ENCODE results near the gene SMURF1.
A peak's percentile ranks its signal among the peaks of the same experiment; 100 is the strongest.
"Not testable (repeated sequence)": the region's sequence is repeated elsewhere in the genome, so short reads cannot be mapped to it uniquely, and the experiment has no call there.

SMURF1 gene

DNA sequence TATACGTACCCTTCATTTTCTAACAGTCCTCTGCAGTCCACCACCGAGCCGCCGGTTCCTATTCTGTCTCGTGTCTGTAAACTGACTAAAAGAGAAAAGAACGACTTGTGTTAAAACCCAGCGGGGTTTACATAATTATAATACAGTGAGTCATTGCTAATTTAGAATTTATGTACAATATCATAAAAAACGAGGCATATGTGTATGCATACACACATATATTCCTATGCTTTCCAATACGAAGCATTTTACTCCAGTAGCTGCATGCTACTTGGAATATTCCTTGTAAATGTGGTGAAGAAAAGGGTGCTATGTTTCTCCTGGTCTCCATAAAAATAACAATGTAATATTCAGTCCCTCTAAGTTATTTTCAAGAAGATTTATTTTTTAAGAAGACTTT, 89.1 kb downstream of the SMURF1 start:
- DNase-seq (ENCODE audit: low spot score), result no peak

DNA sequence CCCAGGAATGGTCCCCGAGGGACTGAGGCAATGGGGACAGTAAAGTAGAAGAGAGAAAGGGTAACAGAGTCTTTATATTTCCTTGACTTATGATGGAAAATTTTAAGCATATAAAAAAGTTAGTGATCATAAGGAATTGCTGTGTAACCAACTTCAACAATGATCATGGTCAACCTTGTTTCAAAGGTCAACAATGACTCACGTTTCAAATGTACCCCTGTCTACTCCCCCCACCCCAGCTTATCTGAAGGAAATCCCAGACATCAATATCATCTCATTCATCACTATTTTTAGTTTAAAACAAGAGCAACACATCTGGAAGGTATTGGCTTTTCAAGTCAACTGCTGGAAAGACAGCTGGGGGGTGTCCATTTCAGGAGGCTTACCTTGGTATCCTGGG, 92.9 kb downstream of the SMURF1 start:
- no peak for DNase-seq (ENCODE audit: low spot score)

DNA sequence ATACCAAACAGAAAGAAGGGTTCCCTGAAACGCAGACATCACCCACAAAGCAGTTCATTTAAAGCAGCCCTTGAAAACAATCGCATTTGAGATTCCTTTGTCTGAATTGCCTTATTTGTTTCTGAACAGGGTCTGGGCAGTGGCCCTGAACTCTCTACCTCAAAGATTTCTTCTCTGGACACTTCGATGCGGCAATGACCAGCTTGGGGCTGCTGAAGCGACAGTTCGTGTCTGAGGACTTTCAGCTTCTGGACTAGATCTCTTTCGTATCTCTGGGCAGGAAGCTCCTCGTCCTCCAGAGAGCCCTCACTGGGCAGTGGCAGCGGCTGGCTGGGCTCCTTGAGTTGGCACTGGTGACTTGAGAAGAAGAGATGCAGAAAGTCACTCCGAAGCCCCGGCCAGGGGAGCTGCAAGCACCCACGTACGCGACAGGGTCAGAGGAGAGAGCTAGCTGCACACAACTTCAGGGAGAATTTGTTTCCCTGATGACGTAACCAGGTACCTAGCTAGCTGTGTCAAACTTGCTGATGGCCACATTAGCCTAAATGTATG, 96.3 kb downstream of the SMURF1 start:
- DNase-seq (ENCODE audit: low spot score), result no peak

DNA sequence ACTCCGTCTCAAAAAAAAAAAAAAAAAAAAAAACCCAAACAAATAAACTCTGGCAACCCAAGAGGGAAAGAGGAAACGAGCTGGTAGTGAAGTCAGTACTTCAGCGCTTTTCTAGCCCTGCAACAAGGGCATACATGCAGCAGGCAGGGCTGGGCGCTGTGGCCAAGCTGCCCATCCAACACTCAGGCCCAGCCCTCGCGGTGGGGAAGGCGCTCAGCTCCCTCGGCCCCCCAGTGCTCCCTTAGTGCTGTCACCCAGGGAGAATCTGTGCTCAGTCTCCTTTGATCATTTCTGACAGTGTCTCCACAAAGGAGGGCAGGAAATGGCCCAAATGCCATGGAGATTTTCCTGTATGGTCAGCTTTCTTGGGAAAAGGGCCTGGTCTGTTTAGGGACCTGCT, 97.2 kb downstream of the SMURF1 start:
- DNase-seq (ENCODE audit: low spot score), result no peak

DNA sequence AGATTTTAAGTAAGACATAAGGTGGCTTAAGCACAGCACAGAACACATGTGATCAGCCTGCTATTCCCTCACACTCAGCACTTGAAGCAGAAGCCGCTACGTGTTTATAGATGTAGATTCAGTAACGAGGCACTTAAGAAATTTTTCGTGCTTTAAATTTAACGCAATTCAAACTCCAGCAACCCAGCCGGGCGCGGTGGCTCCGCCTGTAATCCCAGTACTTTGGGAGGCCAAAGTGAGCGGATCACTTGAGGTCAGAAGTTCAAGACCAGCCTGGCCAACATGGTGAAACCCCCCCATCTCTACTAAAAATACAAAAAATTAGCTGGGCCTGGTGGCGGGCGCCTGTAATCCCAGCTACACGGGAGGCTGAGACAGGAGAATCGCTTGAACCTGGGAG, 97.6 kb downstream of the SMURF1 start:
- not testable (repeated sequence) for DNase-seq (ENCODE audit: low spot score)

DNA sequence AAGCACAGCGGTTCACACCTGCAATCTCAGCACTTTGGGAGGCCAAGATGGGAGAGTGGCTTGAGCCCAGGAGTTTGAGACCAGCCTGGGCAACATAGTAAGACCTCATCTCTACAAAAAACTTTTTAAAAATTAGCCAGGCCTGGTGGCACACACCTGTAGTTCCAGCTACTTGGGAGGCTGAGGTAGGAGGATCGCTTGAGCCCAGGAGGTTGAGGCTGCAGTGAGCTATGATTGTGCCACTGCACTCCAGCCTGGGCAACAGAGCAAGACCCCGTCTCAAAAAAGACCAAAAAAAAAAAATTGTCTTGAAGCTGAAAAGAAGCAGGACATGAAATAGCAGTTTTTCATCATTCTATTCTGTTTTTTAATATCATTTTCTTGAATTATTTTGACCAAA, 99.0 kb downstream of the SMURF1 start:
- DNase-seq (ENCODE audit: low spot score), result not testable (repeated sequence)

DNA sequence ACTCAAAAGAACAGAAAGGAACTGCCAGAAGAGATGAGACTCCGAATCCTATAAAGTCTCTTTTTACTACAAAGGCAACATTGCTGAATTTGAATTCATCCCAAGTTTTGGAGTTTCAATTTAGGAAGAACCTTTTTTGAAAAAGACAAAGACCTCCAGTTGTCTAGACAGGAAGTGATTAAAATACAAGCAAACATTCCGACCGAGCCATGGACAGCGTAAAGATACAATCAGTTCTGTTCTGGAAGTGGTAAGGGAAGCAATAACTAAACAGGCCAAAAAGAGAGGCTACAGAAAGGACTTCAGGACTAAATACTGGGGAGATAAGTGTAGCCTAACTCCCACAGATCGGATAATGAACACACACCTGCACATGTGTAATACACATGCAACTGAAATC, 101.0 kb downstream of the SMURF1 start:
- DNase-seq (ENCODE audit: low spot score), result no peak

DNA sequence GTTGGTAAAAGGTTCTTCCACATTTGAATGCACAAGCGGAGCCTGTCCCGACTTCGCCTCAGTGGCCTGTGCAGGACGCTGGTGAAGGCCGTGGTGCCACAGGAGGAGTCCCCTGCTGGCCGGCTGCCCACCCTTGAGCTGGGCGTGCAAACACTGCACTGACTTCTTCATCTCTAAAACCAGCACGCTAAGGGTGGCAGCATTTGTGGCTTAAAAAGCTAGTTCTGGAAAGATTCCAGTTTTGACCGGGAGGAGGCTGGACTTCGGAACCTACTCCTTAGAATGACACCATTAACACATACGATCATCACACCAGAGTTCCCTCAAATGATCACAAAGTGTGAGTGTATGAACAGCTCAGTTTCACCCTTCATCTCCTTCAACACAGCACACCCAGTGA, 102.4 kb downstream of the SMURF1 start:
- no peak for DNase-seq (ENCODE audit: low spot score)

DNA sequence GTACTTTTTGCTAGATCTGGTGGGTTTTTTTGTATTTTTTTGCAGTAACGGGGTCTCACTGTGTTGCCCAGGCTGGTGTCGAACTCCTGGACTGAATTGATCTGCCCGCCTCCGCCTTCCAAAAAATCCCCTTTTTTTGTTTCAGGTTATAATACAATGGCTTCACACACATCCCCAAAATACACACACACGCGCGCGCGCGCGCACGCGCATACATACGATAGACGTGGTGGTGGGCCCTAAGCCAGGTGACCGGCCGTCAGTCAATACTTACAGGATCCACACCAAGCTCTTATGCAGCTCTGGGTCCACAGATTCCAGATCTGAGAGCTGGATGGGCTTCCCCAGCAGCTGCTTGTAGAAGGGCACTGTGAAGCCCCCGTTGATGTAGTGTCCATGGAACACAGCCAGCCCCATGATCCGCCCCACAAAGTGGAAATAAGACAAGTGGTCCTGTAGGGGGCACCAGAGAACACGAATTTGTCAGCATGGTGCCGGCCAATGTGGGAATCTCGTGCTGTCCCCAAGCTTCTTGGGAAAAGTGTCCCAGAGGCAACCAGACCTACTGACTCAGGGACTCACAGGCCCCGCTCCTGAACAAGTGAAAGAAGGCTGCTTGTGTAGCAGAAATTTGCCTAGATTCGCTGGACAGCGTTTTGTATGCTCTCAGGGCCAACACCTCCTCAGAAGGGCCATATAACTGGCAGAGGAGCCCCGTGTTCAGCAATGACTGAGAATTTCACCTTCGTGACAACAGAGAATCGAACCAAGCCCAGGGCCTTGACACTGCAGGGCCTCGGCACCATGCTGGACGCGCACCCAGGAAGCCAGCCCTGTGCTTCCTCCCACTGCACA, 103.6 kb downstream of the SMURF1 start:
- peak; percentile 50 for DNase-seq (ENCODE audit: low spot score)

DNA sequence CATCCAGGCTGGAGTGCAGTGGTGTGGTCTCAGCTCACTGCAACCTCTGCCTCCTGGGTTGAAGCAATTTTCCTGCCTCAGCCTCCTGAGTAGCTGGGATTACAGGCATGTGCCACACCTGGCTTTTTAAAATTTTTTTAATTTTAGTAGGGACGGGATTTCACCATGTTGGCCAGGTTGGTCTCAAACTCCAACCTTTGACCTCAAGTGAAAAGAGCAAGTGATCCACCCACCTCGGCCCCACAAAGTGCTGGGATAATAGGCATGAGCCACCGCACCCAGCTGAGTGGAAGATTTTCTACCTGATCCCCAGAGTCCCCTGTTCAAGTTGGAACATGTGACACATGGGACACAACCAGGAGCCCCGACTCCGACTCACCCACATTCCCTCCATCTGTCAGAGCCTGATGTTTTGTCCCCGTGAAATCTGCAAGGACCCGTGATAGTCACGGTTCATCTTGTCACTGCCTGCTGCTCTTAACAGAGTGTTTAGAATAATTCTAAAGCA, 104.5 kb downstream of the SMURF1 start:
- no peak for DNase-seq (ENCODE audit: low spot score)

DNA sequence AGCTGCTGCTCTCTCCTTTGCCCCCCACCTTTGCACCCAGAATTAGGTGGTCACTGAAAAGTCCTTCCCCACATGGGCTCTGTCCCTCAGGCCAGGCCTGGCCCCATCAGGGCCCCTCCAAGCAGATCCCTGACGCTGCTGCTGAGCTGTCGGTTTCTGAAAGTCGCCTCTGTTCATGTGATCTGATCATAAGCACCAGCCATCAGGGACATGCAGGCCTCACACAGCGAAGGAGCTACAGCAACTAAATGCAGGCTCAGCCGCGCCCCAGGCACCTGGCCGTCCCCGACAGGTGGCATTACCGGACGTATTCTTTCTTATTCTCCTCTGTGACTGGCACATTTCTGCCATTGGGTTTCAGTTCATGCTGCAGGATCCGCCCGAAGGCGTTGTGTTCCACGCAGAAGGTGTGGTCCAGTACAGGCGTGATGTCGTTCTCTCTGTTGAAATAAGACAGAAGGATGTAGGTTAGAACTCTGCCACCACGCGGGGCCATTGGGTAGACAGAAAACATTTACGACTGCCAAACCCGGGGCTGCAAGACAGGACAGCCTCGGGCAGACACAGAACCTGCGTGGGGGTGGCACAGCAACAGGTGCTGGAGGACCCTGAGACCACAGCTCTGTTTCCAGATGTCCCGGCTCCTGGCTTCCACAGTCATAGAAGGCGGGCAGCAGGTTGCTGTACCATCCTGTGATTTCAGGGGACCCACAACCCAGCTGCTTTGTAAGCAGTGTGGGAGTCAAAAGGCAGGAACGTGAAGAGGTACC, 105.6 kb downstream of the SMURF1 start:
- no peak for DNase-seq (ENCODE audit: low spot score)

DNA sequence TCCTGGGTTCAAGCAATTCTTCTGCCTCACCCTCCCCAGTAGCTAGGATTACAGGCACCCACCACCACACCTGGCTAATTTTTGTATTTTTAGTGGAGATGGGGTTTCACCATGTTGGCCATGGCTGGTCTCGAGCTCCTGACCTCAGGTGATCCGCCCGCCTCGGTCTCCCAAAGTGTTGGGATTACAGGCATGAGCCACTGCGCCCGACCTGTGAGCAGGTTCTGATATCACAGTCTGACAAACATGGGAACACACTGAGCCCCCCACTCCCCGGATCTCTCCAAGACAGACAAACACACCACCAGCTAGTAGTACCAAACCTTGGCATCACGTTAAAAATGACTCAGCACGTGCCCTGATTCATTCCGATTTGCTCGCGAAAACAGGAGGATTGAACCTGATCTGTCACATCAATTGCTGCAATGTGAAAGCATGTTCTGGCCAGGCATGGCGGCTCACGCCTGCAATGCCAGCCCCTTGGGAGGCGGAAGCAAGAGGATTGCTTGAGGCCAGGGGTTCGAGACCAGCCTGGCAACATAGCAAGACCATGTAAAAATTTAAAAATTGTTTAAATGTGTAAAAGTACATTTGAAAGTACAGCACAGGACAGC, 106.5 kb downstream of the SMURF1 start:
- no peak for DNase-seq (ENCODE audit: low spot score)

DNA sequence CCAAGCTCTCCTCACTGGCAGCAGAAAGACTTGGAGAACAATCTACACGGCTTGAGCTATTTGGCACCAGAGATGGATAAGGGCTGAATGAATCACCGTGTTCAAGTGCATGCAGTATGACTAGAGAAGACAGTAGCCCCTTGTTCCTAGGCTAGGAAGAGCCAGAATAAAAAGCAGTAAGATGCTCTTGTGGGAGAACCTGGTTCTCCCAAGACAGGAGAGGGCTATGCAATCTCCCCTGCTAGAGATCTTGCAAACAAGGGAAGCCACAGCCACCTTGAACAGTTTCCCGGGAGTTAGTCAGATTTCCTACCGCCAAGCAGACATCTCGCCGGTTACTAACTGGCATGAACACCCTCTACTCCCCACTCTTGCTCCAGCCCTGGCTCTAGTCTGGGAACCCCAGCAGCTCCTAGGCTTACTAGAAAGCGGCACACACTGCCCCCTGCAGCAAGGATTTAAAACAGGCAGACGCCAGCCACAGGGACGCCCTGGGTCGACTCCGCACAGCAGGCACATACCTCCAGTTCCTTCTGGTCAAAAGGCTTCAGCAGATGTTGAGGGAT, 107.3 kb downstream of the SMURF1 start:
- no peak for DNase-seq (ENCODE audit: low spot score)

DNA sequence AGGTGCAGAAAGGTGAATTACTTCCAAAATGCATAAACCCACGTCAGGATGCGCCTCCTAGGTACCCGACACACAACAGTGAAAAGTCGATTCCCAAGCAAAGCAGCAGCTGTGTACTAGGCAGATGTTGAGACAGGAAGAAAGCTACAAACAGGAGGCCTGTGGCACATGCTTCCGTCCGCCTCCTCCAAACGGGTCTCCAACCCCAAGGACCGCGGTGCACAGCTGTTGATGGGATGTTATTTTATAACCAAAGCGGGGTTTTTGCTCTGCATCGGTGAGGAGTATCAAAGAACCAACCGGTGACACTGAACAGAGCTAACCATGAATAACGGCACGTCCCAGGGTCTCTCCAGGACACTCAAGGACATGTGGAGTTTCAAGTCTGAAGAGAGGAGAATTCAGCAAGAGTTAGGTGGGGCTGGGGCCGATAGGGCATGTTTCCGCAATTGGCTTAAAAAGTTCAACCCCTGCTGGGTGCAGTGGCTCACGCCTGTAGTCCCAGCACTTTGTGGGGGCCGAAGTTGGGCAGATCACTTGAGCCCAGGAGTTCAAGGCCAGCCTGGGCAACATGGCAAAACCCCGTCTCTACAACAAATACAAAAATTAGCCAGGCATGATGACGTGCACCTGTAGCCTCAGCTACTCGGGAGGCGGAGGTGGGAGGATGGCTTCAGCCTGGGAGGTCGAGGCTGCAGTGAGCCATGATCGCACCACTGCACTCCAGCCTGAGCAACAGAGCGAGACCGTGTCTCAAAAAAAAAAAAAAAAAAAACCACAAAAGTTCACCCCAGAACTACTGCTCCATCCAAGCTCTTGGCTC, 108.0 kb downstream of the SMURF1 start:
- no peak for DNase-seq (ENCODE audit: low spot score)

DNA sequence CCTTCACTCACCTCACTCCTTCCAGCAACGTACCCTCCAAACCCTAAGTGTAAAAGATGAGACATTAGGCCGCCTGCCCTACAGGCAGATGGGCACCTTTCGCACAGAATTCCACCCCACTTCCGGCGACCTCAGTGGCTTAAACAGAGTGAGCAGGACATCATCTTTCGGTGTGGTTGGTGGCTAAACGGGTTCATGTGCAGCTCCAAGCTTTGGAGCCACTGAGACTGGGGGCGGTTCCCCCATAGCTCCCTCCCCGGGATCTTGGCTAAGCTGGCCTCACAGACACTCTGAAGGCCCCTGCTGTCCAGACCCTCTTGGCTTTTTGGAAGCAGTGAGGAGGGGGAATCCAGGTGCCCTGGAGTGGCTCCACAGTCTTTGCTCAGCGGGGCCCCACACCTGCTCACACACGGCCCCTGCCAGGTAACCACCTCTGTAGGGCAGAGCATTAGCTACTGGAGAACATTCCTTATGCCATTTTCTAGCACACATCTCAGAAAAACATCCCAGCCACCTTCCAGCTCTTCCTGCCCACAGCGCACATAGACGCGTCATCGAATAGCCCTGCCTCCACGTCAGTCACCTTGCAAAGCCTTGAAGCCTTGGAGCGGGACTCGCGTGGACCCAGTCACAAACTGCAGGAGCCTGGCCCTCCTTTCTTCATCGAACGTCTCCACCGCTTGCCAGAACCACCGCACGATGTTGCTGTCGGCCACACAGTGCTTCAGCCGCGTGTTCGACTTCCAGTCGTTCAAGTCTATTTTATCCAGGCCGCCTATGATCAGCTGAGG, 108.8 kb downstream of the SMURF1 start:
- no peak for DNase-seq (ENCODE audit: low spot score)

DNA sequence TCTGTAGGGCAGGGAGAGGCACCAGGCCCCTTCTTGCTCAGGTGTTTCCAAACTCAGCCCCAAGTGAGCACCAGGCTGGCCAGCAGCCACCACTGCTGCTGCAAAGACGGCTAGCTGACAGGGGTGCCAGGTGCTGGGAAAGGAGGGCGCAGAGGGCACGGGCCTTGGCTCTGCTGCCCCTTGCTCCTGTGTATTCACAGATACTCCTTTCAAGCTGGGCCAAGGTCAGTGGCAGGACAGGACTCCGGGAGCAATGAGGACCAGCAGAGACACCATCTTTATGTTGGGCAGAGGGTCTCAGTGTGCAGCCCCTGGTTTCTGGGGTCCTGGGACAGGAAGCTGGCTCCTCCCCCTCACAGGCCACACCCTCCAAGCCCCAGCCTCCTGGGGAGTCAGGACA, 110.1 kb downstream of the SMURF1 start:
- no peak for DNase-seq (ENCODE audit: low spot score)

DNA sequence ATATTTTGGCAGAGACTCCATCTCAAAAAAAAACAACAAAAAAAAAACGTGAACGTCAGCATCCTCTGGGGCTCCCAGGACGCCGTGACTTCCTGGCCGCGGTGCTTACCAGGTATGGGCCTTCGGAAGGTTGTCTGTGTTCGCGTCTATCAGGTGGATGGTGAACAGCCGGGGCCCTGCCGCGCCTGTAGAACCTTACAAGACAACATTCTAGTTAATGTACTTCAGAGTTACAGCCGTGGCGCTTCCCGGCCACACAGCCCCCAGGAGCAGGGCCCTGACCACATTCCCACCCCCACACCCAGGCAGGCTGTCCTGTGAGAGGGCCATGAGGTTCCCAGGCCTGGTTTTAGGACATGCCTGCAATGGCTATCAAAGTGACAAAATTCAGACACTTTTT, 111.0 kb downstream of the SMURF1 start:
- DNase-seq (ENCODE audit: low spot score), result no peak

DNA sequence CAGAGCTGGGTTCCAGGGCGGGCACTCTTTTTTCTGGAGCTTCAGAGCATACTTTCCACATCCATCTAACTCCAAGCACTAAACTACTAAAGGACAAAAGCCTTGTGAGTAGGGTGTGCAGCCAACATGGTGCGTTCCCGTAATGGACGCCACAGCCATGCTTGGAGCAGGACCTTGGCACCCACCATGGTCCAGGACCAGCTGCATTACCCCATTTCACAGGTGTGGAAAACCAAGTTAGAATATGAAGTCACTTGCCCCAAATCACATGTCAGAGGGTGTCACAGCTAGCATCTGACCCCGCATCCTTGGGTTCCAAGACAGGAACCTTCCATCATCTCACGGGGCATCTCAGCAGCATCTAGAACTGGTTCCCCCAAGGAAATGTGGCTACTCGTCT, 112.4 kb downstream of the SMURF1 start:
- no peak for DNase-seq (ENCODE audit: low spot score)

DNA sequence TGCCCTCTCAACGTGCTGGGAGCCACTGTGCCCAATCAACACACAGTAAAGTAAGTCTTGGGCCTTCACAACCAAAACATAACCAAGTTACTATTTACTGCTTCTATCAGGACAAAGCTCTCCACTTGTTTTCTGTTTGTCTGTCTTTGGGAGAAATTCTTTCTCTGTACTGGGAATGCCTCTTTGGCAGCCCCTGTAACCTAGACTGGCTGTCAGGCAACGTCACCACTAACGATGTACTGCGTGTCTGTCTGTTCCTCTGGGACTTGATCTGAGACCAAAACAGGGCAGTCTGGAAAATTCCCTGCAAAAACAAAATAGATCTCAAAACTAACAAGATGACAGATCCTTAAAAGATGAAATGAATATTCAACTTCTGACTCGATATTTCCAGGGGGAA, 113.0 kb downstream of the SMURF1 start:
- no peak for DNase-seq (ENCODE audit: low spot score)

DNA sequence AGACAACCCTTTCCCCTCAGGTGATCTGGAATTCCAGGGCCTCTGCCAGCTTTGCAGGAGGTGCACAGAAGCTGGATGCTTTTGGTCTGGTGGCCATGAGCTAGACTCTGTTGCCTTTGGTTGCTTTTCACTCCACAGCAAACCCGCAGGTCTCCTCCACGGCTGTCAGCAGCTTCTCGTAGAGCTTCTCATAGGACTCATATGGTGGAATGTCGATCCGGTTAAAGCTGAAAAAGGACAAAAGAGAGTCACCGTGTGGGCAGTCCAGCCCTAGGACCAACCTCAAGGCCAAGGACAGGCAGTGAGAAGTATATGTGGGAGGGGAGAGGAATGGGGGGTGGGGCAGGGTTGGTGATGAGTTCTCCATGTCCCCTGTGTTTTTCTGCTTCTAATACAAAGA, 113.5 kb downstream of the SMURF1 start:
- no peak for DNase-seq (ENCODE audit: low spot score)

All from CD4-positive, alpha-beta T cell treated with Interleukin-6 at 100 ng/mL for 8 hours (primary cell).